T-helper 1 cell (primary cell): ENCODE measurements around the gene IPO11.

Source experiments
- DNase-seq, 5 donors: peaks; one replicate each; pipeline ENCODE4 v3.0.0-alpha.2; 2012 to 2020
- total RNA-seq, 4 donors: gene quantifications; one replicate each; lab custom pipeline; 2026; lab: John Stamatoyannopoulos, UW

Gene IPO11
- 15.1 to 23.1 (median 20.6) reads per million in 4 donors for total RNA-seq

DNA sequence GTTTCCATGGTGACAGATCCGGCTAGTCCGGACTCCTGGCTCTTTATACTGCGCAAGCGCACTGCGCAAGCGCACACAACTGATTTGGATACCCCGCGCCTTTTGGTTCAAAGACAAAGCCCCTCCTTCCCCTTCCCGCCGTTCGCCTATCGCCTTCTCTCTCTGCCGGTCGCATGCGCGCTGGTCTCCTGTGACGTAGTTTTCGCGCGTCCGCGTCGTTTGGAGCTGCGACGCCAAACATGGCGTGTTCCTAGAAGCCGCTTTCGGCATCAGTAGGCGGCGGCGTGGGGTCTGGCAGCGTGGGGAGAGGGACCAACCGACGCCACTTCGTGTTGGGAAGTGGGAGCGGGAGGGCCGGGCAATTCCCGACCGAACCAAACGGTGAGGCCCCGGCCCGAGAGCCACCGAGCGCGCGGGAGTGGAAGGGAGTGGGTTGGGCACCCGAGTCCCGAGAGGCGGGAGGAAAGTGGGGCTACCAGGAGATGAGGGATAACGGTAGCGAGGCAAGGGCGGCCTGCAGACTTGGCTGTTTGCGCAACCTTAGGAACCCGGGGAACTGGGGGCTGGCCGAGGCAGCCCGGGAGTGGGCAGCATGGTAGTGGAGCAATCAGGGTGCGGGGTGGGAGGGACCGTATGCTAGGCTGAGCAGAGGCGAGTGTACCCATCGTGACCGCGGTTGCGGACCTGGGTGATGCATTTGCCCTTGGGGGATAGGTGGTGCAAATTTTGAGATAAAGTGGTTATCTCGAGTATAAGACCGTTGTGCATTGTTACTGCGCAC lies at the start of gene IPO11:
Gene IPO11, plus strand, starts transcription at position 215 of the 781 bp plus-strand sequence. CDS start 24,517 bp downstream, outside the sequence.
- DNase-seq, result peak; percentile 95 to 100 (median 97)

- no peak for DNase-seq
Measured at GRCh38 chr5:62369039-62369438, 43.5 kb upstream of the IPO11 start.

DNA sequence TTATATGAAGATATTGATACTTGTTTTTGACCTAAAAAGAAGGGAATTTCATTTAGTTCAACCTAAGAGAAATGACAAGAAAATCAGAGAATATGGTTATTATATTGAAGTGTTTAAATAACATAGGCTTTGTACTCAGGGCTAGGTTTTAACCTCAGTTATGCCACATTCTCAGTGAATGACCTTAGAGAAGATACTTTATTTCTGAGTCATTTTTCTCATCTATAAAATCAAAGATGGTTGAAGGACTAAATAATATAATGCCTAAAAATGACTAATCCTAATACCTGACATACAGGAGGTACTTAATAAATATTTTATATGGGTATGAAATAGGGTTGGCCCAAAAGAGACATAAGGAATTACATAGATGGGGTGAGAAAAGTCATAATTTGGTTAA lies 41.2 kb upstream of the IPO11 start:
- DNase-seq, result no peak

DNA sequence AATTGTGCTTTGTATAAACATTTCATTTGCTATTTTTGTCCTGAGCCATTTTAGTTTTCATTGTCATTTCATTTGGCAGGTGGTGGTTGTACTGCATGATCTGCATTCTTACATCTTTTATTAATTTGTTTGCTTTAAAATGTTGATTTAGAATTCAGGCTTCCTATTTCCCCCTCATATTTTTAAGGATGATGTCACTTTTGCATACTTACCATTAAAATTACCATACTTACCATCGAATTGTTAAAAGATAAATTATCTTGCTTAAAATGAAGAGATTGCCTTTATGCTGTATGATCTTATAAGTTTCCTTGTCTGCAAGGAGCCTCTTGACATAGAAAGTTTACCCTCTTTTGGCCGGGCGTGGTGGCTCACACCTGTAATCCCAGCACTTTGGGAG lies 40.0 kb upstream of the IPO11 start:
- no peak for DNase-seq

- DNase-seq, result no peak
Measured at GRCh38 chr5:62373382-62373781, 39.2 kb upstream of the IPO11 start.

- no peak for DNase-seq
Measured at GRCh38 chr5:62374090-62374489, 38.5 kb upstream of the IPO11 start.

GRCh38 chr5:62375627-62376026 lies 36.9 kb upstream of the IPO11 start:
- DNase-seq, result no peak

- no peak for DNase-seq
Measured at GRCh38 chr5:62376064-62376463, 36.5 kb upstream of the IPO11 start.

DNA sequence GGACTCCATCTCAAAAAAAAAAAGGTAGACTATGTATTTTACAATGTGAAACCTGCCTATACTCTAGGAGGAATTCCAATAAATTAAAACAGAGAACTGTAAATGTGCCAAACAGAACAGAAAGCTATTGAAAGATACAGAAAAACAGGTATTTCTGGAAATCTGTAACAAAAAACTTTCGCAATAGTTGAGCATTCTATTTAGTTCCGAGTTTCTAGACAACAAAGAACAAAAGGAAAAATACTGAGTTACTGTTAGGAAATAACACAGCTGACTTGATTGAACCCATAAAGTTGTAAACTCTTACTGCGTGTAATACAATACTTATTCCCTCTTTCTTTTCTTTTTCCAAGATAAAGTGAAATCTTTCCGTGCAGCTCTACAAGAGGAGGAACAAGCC lies 27.4 kb upstream of the IPO11 start:
- no peak for DNase-seq

DNA sequence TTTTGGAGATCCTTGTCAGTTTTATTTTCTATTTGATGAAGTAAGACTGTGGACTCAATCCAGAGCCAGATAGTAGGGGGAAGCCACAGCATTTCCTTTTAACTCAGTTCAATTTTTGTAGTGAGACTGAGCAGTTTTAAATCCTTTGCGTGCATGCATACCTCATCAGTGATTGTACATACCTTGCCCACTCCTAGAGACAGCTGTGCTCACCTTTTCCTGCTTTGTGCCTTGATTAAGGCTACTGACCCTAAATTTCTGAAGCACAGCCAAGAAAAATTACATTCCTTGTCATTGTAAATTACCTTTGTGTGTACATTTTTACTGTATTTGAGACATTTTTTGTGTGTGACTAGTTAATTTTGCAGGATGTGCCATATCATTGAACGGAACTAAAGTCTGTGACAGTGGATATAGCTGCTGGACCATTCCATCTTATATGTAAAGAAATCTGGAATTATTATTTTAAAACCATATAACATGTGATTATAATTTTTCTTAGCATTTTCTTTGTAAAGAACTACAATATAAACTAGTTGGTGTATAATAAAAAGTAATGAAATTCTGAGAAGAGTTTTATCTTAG lies 26.7 kb upstream of the IPO11 start:
- DNase-seq, result no peak

DNA sequence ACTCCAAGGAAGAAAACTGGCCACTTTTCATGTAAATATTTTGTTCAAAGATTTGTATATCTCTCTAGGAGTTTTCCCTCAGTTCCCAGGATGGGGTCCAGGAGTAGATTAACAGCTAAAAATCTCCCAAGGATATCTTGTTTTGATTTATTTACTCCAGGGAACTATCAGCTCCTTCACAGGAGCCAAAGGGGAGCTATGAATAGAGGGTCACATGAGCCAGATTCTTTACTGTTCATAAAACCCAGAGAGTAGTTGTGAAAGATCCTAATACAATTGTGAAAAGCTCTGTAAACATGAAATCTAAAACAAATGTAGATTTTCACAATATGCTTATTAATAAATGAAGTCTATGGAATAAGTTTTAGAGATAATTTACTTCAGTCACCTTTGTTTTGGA lies 25.7 kb upstream of the IPO11 start:
- no peak for DNase-seq

GRCh38 chr5:62395210-62395950 lies 17.2 kb upstream of the IPO11 start:
- DNase-seq, result no peak

GRCh38 chr5:62403411-62404250 lies 8.9 kb upstream of the IPO11 start, which contains the start of gene DIMT1:
Gene DIMT1, minus strand, starts transcription at chr5:62403905. Its CDS starts 133 bp downstream, at chr5:62403772.
- peak; percentile 82 to 96 (median 89) for DNase-seq

- DNase-seq, result no peak
Measured at GRCh38 chr5:62413711-62414110, 1.1 kb downstream of the IPO11 start.

GRCh38 chr5:62418462-62419076 lies 6.0 kb downstream of the IPO11 start:
- no peak for DNase-seq

DNA sequence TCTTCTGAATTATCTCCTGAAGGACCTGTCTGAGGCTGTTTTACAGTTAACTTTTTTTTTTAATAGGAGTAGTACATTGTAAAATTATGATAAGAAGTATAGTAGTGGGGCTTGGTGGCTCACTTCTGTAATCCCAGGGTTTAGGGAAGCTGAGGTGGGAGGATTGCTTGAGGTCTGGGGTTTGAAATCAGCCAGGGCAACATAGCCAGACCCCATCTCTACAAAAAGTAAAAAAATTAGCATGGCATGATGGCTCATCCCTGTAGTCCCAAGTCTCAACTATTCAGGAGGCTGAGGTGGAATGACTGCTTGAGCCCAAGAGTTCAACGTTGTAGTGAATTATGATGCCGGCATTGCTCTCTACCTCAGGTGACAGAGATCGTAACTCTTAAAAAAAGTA lies 7.0 kb downstream of the IPO11 start:
- DNase-seq, result no peak

DNA sequence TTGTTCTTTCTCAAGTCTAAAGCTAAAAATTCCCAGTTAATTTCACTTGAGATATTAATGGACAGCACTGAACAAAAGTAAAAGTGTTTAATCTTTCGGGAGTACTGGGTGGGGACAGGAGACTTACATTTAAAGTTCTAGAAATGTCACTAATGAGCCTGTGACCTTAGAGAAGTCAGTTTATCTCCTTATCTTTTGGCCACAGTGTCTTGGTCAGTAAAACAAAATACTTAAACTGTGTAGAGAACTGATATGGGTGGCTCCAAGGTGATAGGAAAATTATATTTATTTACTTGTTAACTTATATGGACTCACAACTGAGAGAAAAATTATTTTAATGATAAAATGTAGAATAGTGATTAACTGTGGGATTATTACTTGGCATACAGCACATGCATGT lies 8.9 kb downstream of the IPO11 start:
- no peak for DNase-seq

DNA sequence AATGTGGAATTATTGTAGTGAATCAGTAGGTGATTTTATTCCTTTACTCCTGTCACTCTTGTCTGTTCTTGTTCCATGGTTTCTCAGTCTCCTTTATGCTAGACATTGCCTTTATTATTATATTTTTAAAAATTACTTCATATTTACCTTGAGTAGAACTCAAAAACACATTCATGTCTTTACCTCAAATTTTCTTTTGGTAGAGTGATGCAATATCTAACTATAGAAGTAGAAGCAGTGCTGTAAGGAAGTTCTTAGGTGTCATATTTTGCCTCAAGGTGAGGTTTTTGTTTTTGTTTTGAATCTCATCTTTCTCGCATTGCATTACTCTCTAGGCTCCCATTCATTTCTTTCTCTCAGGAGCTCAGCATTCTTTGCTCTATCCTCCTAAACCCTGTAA lies 12.2 kb downstream of the IPO11 start:
- DNase-seq, result no peak

DNA sequence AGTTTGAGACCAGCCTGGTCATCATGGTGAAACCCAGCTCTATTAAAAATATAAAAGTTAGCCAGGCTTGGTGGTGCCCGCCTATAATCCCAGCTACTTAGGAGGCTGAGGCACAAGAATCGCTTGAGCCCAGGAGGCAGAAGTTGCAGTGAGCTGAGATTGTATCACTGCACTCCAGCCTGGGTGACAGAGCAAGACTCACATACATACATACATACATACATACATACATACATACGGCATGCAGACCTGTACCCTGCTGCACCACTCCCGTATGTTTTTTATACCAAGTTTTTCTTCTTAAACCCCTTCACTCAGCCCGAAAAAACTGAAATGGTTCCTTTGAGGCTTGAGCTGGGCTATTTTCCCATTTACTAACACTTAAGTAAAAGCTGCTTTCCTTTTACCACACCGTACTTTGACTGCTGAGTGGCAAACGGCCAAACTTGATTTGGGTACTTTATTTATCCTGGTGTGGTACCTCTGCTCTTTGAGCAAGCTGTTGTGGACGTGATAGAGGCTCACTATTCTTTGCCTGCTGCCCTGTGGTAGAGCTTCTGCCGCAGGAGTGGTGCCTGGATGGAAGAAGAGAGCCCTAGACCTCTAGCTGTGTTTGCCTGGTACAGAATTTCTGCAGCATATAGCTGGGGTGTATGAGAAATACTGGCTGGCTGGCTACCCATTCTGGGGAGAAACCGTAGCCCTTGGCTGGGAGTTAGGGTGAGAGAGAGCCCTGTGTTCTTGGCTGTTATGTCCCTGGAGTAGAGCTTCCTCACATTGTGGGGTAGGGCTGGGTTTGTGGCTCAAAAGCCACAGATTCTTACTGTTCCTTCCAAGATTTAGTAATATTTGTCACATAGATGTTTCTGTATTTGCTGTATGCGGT lies 19.4 kb downstream of the IPO11 start:
- no peak for DNase-seq

DNA sequence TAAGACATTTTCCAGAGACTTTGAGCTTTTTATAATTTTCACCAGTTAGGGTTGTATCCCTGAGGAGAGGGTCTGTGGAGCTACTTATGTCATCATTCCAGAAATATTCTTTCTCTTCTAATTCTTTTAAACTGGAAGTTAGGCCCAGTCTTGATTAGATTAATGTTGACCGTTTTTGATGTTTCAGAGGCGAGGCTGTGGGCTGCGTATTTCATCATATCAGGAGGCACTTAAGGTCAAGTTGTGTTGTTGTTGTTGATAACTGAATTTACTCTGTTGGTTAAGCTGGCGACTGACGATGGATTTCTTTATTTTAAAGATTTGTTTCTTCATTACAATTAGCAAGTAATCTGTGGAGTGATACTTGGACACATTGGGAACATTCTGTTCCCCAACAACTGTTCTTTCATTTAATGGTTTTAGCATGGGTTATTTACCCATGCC lies 20.1 kb downstream of the IPO11 start:
- no peak for DNase-seq

DNA sequence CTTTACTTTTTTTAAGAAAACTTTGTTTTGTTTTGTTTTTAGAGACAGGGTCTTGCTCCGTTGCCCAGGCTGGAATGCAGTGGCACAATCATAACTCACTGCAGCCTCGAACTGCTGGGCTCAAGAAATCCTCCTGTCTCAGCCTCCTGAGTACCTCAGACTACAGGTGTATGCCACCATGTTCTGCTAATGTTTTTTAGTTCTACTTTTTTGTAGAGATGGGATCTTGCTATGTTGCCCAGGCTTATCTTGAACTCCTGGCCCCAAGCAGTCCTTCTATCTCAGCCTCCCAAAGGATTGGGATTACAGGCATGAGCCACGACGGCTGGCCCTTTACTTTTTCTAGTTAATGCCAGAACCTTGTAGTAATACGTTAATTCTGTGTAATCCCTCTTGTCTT lies 36.0 kb downstream of the IPO11 start:
- no peak for DNase-seq
